GDM1 (cell line): ENCODE data around the gene SETD7.
A peak's percentile ranks its signal among the peaks of the same experiment; 100 is the strongest.

Experiments used
- DNase-seq: peaks from one replicate; lab custom pipeline; 2025; lab: John Stamatoyannopoulos, UW

The SETD7 gene

GRCh38 chr4:139574641-139575040 lies 18.6 kb upstream of the SETD7 start:
- DNase-seq, result no peak

DNA sequence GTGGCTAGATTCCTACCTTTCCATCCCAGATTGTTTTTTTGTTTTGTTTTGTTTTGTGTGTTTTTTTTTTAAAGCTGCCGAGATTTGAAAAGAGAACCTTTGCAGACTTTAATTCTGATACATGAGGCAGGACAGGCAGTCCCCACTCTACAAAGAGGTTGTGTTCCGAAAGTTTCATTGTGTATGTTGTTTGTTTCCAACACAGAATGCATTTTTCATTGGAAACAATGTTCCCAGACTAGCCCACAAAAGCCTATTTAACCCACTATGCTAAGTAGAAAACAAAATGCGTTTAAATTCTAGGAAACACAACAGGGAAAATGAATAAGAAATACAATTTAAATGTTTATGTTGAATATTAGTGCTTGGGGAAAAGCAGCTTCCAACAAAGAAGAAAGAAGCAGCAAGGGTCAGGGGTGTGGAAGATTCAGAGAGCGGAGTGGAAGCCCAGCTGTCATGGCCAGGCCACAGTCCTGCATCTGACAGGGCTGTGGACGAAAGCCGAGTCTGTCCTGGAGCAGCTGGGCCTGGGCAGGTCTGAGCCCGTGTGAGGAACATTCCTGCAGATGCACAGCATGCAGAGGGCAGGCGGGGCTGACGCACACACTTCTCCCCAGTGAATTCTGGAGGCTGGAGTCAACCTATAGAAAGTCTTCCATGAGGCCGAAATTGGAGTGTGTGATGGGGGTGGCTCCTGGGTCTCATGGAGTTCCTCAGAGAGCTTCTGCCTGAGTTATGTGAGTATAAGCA lies 12.4 kb upstream of the SETD7 start:
- no peak for DNase-seq

GRCh38 chr4:139567159-139567870 lies 11.3 kb upstream of the SETD7 start:
- DNase-seq, result no peak

- DNase-seq, result no peak
Measured at GRCh38 chr4:139564502-139564901, 8.5 kb upstream of the SETD7 start.

DNA sequence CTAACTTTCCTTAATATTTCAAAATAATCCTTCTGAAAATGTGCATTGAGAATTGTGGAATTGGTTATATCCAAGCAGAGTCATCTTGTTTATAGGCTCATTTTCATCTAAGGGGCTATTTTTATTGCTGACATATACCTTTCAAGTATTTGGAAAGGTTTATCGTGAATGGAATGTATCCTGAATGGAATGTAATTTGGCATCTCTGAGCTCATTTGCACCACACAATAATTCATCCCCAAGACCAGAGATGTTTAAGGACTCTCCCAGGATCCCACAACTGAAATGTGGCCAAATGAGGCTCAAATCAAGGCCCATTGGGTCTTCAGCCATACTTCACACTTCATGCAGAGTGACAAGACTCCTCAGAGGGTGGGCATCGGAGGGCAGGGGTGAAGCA lies 7.5 kb upstream of the SETD7 start:
- DNase-seq, result no peak

GRCh38 chr4:139562839-139563238 lies 6.8 kb upstream of the SETD7 start:
- DNase-seq, result no peak

- no peak for DNase-seq
Measured at GRCh38 chr4:139562067-139562684, 6.2 kb upstream of the SETD7 start.

GRCh38 chr4:139560406-139561104 lies 4.5 kb upstream of the SETD7 start:
- no peak for DNase-seq

DNA sequence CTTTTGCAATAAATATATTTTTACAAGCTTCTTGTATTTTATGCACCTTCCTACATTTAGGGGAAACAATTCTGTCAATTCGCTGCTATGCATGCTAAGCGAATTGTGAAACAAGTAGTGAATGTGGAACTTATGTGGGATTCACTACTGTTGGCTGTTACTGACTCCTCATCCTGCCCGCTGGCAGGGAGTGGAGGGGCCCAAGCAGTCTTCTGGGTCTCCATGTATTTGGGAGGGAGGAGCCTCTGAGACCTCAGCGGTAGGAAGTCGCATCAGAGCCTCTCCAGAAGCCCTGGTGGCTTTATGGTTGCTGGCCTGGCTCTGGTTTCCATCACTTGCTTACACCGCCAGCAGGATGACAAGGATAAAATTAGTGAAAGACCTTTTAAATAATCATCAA lies 3.7 kb upstream of the SETD7 start:
- no peak for DNase-seq

GRCh38 chr4:139559089-139559479 lies 3.1 kb upstream of the SETD7 start:
- no peak for DNase-seq

DNA sequence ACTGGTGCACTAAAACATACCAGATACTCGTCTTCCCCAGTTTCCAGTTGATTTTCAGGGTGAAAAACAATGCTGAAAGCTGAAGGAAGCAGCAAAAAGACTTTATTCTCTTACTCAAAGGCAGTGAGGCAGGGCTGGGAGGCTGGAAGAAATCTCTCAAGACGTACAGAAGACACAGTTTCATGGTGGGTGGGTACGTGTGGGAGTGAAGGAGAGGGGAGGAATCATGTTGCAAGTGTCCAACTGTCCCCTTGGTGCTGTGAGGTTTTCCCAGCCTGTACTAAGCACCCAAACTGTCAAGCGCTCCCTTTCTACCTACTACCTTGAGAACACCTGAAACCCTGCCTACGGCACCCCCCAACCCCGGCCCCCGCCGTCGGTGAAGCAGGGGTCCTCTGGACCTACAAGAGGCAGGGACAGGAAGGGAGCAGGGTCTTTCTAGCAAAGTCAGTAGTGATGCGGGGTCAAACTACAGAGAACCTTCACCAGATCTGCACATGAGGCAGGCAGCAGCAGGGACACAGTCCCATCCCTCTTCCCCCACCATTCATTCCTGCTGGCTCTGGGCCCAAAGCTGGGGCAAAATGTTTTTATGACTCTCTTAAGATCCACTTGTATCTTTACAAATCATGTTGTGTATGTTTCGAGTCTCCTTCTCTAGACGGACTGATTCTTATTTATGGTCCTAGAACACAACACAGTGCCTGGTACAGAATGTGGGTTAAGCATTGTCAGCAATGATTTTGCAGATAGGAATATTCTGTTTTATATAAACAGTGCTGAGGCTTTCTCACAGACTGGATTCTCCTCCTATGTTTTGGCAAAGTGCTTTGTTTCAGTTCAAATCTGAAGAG lies 2.4 kb upstream of the SETD7 start:
- no peak for DNase-seq

GRCh38 chr4:139557556-139558110 lies 1.6 kb upstream of the SETD7 start:
- DNase-seq, result no peak

DNA sequence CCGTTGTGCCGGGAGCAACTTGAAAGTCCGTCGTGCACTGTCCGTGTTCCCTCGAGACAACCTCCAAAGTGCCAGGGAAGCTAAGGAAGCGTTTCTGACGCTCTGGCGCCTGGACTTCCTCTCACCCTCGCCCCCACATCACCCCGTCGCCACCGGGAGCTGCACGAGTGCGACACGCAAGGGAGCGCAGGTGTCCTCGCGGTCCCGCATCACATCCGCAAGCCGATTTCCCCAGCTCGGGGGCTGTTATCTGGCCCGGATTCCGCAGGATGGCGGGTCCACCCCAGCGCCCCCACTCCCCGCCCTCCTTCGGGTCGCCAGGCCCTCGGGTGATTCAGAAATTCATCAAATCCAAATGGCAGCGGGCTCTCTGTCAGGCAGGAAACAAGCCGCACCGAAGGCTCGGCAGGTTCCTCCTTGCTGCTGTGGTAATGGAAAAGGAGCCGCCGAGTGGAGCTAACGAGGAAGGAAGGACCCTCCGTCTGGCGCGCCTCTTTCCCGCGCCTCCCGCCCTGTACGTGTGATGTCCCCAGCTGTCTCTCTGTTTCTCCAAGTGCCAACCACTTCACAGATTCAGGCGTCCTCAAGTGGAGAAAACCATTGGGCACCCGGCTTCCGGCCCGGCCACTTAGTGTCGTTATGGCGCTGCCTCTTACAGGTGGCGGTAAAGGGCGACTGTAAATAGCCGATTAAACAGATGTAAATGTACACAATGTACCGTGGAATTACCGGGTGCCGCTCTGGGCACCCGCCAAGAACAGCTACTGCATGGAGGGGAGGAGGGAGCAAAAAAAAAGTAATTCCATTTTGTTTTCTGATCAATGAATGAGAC lies 921 bp upstream of the SETD7 start:
- DNase-seq, result peak; percentile 39

GRCh38 chr4:139555705-139556070 lies 331 bp downstream of the SETD7 start:
- no peak for DNase-seq

DNA sequence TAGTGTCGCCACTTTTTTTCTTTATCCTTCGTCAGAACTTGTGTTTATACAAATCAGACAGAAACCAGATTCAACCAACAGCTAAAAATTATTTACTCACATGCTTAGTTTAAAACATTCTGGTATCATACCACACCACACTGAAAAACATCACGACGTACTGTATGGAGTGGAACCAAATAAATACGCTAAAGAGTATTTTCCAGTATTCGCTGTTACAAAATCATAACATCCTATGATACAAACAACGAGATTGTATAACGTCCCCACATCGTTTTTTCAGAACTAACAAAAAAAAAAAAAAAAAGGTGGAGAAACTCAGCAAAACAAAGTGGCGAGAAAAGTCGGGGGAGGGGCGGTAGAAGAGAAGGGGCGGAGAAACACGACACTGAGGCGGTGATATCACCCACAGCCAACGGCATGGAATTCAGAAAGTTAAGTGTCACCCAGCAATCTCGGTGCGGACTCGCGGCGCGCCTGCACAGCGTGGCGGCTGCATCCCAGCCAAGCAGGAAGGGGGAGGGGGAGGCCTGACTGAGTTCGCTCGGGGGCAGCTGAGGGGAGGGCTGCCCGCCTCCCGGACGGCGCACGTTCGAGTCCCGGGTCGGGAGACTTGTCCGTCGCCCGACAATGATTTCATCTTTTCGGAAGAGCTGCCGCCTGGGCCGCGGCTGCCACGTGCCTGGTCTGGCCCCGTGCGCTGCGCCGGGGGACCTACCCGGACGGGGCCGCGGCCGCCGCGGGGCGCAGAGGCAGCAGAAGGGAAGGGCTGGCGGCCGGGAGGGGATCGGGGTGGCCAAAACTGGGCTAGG lies 920 bp downstream of the SETD7 start:
- DNase-seq, result peak; percentile 64

GRCh38 chr4:139554642-139554892 lies 1.5 kb downstream of the SETD7 start:
- no peak for DNase-seq

- no peak for DNase-seq
Measured at GRCh38 chr4:139553751-139554641, 2.0 kb downstream of the SETD7 start.

GRCh38 chr4:139552517-139553307 lies 3.3 kb downstream of the SETD7 start:
- DNase-seq, result no peak
